IPS-18c (cell line): ENCODE measurements around the gene PCBP1.
"Not testable (repeated sequence)": the region's sequence is repeated elsewhere in the genome, so short reads cannot be mapped to it uniquely, and the experiment has no call there.

Source experiments
- H3K4me3 ChIP-seq: 2 replicates; pipeline ENCODE4 v1.7.0; 2013; ENCODE audit warnings: low read depth, mild to moderate bottlenecking, low read length, moderate library complexity; ENCODE audit not compliant: insufficient read depth
- H3K9me3 ChIP-seq: one replicate; pipeline ENCODE4 v1.6.1; 2013; ENCODE audit warnings: mild to moderate bottlenecking, low read length, moderate library complexity; ENCODE audit not compliant: control insufficient read depth, insufficient read depth

The PCBP1 gene

DNA sequence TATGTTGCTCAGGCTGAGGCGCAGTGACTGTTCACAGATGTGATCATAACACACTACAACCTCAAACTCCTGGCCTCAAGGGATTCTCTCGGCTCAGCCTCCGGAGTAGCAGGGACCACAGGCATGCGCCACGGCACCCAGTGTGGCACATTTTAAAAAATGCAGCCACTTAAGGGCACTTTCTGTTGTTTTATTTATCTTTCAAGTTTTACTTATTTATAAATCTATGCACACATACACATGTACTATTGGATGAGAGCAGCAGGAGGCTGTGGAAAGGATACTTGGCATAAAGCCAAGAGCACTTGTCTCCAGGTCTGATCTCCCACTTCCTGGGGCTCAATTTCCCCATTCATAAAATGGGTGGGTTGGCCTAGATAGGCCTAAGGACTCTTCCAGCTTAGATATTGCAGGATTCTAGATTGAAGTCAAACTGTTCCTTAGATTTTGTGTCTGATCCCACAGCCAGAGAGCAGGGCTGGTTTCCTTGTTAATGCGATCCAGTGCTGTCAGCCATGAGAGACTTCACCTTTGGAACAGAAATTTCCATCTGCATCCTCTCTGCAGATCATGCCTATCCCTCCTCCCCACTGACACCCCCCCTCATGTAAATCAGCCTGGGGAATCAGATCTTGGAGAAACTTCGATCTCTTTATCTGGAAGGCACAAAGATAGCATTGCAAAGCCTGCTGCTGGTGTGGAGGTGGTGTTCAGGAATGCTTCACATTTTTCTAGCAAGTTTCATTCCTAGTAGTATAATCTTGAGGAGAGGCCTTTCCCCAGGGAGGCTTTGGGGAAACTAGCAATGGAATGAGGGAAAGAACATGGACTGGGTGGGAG is 24.7 kb downstream of the PCBP1 start:
- no peaks in the 10 kb centered on the region for H3K9me3 ChIP-seq
- H3K4me3 ChIP-seq = no peak overlapping the region

DNA sequence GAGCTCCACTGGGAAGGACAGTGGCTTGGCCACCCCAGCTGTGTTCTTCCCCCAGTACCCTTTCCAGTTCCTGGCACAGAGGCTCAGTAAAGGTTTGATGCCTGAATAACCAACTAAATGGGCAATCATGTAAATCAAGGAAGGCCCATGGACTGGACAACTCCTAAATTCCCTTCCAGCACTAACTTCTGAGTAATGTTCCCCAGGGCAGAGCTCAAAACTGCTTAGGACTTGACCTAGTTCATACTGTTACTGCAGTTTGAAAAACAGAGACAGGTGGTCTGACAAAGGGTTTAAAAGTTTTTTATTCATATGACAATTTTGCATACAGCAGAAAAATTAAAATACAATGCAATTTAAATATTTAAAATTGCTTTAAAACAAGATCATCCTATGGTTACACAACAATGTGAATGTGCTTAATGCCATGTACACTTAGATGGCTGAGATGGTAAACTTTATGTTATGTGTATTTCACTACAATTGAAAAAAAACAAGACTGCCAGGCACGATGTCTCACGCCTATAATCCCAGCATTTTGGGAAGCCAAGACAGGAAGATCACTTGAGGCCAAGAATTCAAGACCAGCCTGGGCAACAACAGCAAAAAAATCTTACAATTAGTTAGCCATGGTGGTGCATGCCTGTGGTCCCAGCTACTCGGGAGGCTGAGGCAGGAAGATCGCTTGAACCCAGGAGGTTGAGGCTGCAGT is 26.2 kb downstream of the PCBP1 start:
- no peaks in the 10 kb centered on the region for H3K9me3 ChIP-seq
- H3K4me3 ChIP-seq = no peak overlapping the region

DNA sequence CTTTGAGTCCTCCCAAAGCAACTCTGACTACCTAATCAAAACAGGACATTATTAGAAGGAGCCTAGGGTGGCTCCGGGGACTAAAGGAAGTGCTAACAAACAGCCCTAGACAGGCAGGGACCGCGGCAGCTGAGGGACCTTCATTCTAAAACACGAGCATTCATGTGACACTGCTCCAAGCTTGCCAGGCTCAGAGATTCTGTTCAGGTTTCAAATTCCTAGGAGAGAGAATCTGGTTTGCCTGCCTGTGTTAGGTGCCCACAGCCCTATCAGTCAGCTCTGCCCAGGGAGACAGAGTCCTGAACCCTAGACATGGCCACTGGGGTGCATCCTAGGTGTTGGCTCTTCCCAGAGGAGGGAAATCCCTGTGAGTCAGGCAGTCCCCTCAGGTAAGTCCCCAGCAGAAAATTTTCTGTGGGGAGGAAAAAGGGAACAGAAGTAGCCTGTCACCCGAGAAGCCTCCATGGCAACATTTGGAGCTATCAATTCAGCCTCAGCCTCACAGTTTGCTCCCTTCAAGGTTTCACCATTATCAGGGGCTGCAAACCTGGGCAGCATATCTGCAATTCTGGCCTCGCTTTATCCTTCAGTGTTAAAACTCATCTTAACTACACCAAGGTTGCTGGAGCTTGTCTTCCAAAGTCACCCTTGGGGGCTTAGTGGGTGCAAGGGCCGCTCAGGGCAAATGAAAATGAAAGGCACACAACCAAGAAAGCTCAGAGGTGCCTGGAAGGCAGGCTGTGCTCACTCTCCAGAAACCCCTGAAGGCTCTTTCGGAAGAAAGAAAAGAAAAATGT is 28.6 kb downstream of the PCBP1 start:
- H3K4me3 ChIP-seq = no peak overlapping the region
- no peaks in the 10 kb centered on the region for H3K9me3 ChIP-seq

DNA sequence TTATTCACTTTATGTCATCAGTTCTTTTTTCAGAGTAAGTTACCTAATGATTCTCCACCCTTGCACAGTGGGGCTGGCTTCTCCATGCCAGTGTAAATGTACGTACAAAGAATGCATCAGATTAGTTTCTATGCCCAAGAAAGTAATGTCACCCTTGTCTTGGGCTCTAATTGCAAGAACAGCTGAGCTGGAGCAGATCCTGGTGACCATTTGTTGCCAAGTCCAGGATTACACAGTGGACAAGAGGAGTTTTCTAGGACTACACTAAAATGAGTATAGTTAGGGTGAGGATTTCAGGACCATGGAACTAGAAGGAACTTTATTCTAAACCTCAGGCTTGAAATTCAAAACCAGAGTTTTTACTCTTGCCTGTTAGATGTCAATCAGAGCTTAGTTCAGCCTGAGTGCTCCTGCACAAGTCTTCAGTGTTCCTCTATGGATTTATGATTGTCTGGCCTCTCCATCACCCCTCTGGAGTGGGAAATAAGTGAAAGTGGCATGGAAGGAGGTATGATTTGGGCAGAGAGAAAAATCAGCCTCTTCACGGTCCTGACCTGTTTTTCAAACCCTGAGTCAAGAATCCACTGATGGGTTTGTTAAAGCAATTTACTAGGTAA is 29.8 kb downstream of the PCBP1 start:
- no peak overlapping the region for H3K4me3 ChIP-seq
- no peaks in the 10 kb centered on the region for H3K9me3 ChIP-seq

DNA sequence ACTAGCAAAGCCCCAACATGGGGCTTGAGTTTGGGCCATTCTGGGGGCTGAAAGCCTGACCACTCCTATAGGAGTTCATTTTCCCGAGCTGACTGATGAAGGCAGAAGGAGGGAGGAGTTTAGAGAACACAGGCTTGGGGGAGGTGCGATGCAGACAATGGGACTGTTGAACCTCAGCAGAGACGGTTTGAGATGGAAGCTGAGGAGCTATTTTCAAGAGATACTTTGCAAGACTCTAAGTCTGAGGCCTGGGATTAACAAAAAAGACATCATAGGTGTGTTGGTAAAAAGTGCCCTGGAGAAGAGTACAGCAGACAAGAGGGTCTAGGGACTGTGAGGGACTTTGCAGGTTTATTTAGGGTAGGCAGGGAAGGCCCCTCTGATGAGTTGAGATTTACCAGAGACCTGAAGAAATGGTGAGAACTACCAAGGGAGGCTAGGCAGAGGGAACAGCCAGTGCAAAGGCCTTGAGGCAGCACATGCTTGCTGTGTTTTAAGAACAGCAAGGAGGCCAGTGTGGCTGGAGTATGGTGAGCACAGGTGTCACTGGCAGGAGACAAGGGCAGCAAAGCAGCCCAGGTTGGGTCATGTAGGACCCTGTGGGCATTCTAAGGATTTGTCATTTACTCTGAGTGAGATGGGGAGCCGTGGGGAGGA is 31.6 kb downstream of the PCBP1 start:
- no peaks in the 10 kb centered on the region for H3K9me3 ChIP-seq
- no peak overlapping the region for H3K4me3 ChIP-seq

DNA sequence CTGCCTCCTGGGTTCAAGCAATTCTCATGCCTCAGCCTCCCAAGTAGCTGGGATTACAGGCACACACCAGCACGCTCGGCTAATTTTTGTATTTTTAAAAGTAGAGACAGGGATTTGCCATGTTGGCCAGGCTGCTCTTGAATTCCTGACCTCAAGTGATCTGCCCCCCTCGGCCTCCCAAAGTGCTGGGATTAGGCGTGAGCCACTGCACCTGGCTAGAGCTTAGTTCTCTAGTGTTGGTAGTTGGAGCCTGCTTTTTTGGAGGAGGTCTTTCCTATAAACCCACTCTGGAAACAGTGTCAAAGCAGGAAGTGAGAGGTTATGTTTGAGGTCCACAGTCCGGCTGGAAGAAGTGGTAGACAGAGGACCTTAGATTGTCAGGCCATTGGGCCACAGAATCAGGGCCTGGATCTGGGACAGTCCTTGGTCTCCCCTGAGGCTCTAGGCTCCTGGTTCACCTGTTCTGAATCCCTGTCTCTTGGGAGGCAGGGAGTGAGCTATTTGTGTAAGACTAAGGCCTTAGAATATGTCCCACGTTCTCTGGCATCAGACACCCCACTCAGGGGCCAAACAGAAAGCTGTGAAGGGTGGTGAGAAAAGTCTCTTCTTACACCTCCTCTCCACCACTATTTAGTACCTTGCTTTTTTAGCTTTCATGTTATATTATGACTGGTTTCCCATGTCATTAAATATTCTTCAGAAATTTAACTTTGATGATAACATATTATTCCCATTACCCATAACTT is 34.5 kb downstream of the PCBP1 start:
- H3K4me3 ChIP-seq = no peak overlapping the region
- H3K9me3 ChIP-seq = no peaks in the 10 kb centered on the region

DNA sequence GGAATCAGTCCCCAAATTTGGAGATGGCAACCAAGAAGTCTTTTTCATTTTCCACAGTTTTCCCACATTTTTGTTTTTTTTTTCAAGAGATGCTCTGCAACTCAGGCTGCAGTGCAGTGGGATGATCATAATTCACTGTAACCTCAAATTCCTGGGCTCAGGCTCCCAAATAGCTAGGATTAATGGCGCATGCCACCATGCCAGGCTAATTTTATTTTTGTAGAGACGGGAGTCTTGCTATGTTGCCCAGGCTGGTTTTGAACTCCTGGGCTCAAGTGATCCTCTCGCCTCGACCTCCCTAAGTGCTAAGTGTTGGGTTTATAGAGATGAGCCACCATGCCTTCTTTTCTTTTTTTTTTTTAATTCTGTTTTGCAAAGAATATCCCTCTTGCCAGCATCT is 35.2 kb downstream of the PCBP1 start:
- no peak overlapping the region for H3K4me3 ChIP-seq

DNA sequence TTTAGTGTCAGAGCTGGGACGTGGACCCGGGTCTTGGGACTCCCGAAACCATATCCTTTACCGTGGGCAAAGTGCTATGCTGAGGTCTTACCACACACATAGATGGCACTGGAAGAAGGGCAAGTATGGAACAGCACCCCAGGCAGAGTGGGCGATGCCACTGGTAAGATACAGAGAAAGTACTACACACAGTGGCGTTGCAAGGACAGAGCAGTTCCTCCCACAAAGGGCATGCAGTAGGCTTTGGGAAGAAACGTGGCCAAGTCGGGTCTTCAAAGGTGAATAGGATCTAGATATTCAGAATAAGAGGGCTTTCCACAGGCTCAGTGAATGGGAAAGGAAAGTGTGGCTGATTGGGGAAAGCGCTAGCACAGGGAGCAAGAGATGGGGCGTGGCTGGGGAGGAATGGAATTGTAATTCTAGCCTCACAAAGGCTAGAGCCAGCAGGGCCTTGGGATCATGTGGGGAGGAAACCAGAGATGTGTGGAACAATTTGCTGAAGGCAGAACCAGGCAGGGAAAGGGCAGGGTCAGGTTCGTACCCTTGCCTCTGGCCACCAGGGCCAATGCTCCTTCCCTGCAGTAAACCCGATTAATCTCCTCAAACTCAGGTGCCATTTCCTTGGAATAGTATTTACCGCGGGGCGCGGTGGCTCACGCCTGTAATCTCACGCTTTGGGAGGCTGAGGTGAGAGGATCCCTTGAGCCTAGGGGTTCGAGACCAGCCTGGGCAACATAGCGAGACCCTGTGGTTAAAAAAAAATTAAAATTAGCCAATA is 36.0 kb downstream of the PCBP1 start:
- peak overlapping the region; percentile 58; the same call in 1 of the 2 replicates for H3K4me3 ChIP-seq
- H3K9me3 ChIP-seq = no peaks in the 10 kb centered on the region

More for the DNA sequence above, 35.2 kb downstream of the PCBP1 start:
- no peaks in the 10 kb centered on the region for H3K9me3 ChIP-seq

DNA sequence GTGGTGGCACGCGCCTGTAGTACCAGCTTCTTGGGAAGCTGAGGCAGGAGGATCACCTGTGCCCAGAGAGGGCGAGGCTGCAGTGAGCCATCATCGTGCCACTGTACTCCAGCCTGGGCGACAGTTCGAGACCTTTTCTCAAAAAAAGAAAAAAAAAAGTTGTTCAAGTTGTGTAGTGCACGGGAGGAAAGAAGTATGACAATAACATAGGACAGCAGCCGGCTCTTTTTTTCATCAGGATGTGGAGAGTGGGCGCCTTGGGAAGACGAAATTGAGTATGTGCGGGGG is 36.5 kb downstream of the PCBP1 start:
- H3K4me3 ChIP-seq = peak overlapping the region; percentile 58; the same call in 1 of the 2 replicates
- H3K9me3 ChIP-seq = peaks cover under 1% of the 10 kb centered on the region

DNA sequence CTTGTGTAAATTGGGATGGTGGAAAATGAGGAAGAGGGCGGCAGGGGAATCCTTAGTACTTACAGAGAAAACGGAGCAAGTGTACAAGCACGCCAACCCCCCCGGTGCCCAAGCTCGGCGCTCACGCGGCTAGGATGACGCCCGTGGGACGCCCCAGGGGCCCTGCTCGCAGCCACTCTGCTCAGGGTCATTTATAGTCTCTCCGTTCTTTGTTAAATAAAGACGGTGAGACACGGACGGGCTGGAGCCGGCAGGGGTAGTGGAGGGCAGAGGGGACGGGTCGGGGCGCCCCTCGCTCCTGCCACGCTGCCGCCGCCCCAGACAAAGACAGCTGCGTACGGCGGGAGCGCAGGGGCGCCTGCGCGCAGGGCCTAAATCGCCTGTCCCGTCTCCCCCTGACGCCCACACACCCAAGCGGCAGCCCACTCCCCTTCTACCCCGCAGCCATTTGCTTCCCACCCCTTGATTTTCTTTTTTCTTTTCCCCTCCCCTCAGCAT is 37.8 kb downstream of the PCBP1 start:
- H3K4me3 ChIP-seq = peak overlapping the region; percentile 58; the same call in 1 of the 2 replicates
- peaks cover 2% of the 10 kb centered on the region for H3K9me3 ChIP-seq

DNA sequence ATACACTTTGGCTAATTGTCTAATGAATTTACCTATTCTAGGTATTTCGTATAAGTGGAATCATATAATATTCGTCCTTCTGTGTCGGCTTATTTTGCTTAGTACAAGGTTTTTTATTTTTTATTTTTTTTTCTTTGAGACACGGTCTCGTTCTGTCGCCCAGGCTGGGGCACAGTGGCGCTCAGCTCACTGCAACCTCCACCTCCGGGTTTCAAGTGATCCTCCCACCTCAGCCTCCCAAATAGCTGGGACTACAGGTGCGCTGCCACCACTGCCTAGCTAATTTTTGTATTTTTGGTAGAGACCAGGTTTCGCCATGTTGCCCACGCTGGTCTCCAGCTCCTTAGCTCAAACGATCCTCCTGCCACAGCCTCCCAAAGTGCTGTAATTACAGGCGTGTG is 38.2 kb downstream of the PCBP1 start:
- Histone ChIP-seq H3K4me3 (peak overlapping the region; percentile 58; the same call in 1 of the 2 replicates), H3K9me3 (peaks cover 2% of the 10 kb centered on the region)

DNA sequence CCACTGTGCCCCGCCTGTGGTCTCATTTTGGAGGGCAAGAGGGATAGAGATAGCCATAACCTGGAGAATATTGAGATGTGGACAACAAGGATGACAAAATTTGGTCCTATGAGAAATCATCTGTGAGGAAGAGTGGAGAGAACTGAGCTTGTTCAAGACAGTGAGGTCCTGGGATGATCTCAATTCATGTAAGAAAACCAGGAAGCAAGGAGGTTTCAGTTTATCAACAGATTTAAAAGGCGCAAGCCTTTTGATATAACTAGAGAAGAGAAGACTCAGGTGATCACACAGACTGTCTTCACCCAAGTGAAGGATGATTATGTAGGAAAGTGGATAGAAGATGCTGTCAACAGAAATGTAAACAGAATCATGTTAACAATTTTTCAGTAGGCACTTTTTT is 39.1 kb downstream of the PCBP1 start:
- Histone ChIP-seq H3K4me3 (no peak overlapping the region), H3K9me3 (peaks cover 2% of the 10 kb centered on the region)

DNA sequence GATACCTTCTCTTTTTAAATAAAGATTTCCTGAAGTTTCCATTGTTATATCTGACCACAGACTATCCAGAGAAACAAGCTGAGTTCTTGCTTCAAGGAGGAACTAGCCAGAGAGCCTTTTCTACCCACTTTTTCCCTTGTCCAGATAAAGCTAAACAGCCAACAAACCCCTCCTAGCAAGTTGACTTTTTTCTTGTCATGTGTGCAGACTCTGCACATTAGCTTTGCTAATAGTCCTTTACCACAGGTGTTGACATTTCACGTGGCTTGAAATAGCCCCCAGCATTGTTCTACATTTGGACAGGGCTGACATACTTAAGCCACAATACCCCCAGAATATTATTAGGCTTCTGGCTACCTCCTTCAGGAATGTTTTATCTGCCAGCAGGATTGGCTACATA is 40.7 kb downstream of the PCBP1 start:
- Histone ChIP-seq H3K9me3 (peaks cover 2% of the 10 kb centered on the region), H3K4me3 (no peak overlapping the region)

DNA sequence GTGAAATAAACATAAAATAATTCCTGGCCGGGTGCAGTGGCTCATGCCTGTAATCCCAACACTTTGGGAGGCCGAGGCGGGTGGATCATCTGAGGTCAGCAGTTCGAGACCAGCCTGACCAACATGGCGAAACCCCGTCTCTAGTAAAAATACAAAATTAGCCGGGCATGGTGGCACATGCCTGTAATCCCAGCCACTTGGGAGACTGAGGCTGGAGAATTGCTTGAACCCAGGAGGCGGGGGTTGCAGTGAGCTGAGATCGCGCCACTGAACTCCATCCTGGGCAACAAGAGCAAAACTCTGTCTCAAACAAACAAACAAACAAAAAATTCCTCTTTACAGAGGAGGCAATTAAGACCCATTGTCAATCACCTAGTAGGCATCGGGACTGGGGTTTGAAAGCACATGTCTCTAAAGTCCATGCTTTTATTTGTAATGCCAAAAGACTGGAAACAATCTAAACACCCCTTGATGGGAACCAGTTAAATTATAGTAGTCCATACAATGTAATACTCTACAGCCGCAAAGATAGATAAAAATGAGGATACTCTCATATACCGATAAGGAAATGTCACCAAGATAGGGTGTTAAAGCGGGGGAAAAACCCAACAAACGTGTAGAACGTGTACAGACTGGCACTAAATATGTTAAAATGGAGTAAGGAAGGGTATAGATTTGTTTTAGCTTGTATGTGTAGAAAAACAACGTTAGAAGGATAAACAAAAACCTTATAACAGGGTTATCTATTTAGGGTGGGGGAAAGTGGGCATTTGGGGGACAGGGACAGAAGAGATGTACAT is 44.3 kb downstream of the PCBP1 start:
- H3K4me3 ChIP-seq, H3K9me3 ChIP-seq: not testable (repeated sequence)
